ENCODE data around the gene CASP10.
"Not testable (repeated sequence)": the region's sequence is repeated elsewhere in the genome, so short reads cannot be mapped to it uniquely, and the experiment has no call there.

The CASP10 gene

DNA sequence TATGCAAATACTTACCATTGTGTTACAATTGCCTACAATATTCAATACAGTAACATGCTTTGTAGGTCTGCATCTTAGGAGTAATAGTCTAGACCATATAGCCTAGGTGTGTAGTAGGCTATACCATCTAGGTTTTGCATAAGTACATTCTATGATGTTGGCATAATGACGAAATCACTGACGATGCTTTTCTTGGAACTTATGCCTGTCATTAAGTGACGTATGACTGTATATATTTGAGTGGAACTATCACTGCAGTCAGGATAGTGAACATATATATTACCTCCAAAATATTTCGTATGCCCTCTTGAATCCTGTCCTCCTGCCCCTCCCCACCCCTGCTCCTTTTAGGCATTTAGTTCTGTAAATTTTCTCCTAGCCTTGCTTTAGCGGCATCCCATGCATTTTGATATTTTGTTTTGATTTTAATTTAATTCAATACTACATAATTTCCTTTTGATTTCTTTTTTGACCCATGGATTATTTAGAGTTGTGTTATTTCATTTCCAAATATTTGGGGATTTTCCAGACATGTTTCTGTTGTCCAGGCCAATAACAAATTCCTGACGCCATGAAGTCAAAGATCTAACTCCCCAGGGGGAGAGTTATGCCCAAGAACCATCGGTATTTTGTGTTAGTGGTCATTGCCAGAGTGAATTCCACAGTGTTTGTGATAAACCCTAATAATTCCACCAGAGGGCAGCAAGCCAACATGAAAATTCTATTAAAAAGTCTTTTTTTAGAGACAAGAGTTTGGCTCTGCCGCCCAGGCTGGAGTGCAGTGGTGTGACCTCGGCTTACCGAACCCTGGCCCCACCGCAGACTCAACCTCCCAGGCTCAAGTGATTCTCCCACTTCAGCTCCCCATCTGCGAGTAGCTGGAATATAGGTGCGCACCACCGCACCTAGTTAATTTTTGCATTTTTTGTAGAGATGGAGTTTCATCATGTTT is 53.2 kb downstream of the CASP10 start:
- peak; percentile 86 for DNase-seq

DNA sequence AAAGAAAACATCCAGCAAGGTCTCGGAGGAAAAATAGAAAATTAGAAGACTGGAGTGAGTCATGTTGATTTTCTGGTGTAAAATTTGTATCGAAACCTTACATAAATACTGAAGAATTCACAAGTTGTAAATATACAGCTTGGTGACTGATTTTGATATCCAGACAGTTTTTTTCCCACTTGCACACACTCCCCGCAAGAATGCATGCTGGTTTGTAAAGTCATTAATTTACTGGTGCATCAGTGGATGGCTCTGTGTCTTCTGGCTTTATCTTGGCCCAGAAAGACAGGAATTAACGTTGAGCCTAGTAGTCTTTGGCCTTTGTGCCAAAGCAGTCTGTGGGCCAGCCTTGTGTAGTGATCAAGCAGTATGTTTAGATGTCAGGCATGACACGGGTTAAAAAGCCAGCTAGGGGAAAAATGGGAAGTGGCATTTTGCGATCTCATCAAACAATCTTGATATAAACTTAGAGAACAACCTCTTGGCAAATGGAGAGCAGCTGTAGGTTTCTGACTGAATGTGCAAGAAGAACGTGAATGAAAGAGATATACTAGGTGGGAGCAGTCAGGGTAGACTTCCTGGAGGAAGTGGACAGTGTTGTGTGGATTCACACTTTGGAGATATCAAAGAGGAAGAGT is 54.7 kb downstream of the CASP10 start:
- no peak for DNase-seq

DNA sequence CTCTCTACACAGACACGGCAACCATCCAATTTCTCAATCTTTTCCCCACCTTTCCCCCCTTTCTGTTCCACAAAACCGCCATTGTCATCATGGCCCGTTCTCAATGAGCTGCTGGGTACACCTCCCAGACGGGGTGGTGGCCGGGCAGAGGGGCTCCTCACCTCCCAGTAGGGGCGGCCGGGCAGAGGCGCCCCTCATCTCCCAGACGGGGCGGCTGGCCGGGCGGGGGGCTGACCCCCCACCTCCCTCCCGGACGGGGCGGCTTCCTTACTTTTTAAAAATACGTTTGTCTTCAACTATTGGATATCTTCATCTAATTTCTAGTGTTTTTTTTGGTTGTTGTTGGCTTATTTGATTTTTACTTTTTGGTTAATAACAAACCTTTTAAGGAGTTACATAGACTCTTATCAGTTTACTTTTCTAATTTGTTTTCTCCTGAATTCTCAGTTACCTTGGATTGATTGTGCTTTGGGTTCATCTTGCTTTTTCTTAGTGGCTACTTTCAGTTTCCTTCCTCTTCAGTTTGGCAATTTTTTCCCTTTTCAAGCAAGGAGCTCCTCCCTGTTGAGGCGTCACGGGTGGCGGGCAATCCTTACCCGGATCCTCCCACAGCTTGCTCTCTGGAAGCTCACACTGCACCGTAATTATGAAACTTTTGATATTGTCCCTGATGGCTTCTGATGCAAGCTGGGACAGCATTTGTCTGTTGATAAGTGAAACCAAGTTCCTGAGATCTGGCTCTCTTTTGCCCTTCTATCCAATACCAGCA is 56.4 kb downstream of the CASP10 start:
- DNase-seq: not testable (repeated sequence)

DNA sequence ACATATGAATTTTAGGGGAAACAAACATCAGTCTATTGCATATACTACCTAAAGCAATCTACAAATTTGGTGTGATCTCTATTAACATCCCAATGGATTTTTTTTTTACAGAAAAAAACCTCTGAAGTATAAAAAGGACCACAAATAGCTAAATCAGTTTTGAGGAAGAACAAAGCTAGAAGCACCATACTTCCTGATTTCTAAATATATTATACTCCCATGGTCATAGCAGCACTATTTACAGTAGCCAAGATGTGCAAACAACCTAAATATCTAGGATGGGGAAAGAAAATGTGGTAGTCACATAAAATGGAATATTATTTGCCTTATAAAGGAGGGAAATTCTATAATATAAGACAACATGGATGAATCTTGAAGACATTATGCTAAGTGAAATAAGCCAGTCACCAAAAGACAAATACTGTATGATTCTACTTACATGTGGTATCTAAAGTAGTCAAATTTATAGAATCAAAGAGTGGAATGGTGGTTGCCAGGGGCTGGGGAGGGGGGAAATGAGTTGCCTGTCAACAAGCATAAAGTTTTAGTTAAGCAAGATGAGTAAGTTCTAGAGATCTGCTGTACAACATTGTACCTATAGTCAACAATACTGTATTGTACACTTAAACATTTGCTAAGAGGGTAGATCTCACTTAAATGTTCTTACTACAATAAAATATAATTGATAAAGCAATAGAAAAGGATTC is 59.8 kb downstream of the CASP10 start:
- DNase-seq: no peak

DNA sequence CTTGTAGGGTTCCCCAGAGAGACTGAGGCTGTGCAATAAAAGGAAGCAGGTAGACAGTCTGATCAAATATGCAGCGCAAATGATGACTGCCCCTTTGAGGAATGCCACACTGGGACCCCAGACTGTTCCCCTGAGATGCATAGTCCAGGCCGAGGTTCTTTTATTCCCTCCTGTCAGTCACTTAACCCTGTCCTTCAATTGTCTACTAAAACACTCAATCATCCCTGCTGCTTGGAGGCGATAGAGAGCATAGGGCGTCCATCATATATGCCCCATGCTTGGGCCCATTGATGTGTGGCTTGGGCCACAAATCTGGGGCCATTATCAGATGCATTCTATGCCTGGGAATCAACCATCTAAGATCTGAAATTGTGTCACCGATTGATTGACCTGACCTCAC is 61.9 kb downstream of the CASP10 start:
- no peak for DNase-seq

- DNase-seq: no peak
Observed at GRCh38 chr2:201246280-201246679, 63.3 kb downstream of the CASP10 start.

DNA sequence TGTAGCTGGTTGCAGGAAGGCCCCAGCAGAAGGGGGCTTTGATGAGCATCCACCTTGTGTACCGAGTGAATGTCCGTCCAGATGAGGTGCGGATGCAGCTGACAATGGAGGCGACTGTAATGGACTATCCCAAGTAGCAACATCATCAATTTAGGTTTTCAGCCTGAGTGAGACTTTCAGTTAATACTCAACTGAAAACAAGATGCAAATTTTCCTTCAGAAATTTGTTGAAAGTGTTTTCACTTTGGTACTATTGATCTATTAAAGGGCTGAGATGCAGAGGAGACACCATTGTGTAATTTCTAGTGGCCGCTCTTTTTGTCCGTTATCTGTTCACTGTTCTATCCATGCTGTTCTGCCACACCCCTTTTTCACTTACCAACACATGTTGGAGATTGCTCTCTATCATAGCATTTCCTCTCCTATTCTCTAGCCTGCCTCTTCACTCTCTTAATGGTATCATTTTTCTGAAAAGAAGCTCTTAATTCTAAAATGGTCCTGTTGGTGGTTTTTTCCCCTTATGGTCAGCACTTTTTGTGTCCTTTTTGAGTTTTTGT is 65.4 kb downstream of the CASP10 start:
- no peak for DNase-seq

GRCh38 chr2:201249889-201250288 is 66.9 kb downstream of the CASP10 start:
- DNase-seq: no peak

DNA sequence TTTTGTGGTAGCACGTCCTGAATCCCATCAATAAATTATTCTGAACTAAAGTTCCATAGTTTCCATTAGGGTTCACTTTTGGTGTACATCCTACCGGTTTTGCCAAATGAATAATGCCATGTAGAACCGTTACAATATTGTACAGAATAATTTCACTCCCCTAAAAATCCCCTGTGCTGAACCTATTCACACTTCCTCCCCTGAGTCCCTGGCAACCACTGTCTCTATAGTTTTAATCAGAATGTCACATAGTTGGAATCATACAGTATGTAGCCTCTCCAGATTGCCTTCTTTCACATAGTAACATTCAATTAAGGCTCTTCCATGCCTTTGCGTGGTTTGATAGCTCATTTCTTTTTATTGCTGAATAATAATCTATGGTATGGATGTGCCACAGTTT is 67.8 kb downstream of the CASP10 start:
- DNase-seq: no peak

GRCh38 chr2:201254081-201254730 is 71.3 kb downstream of the CASP10 start:
- peak; percentile 52 for DNase-seq

GRCh38 chr2:201255408-201256033 is 72.6 kb downstream of the CASP10 start:
- no peak for DNase-seq

- DNase-seq: no peak
Observed at GRCh38 chr2:201256082-201256481, 73.1 kb downstream of the CASP10 start.

DNA sequence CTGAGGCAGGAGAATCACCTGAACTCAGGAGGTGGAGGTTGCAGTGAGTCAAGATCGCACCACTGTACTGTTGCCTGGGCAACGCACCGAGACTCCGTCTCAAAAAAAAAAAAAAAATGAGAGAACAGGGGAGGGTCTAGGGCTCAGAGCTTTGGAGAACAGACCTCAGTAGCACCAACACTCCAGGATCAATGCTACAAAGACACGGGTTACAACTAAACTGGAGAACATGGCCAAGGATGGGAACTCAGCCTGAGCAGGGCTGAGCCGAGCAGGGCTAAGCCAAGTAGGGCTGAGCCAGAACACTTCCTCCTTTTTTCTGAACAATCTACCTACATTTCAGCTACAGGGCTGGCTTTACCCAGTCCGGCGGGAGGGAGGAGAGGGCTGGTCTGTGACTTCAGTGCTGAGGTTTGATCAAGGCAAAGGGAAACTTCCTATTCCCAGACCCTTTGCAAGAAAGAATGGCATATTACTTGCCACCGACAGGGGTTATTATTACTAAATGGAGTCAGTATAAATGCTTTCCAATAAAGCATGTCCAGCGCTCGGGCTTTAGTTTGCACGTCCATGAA is 74.5 kb downstream of the CASP10 start:
- peak; percentile 76 for DNase-seq

DNA sequence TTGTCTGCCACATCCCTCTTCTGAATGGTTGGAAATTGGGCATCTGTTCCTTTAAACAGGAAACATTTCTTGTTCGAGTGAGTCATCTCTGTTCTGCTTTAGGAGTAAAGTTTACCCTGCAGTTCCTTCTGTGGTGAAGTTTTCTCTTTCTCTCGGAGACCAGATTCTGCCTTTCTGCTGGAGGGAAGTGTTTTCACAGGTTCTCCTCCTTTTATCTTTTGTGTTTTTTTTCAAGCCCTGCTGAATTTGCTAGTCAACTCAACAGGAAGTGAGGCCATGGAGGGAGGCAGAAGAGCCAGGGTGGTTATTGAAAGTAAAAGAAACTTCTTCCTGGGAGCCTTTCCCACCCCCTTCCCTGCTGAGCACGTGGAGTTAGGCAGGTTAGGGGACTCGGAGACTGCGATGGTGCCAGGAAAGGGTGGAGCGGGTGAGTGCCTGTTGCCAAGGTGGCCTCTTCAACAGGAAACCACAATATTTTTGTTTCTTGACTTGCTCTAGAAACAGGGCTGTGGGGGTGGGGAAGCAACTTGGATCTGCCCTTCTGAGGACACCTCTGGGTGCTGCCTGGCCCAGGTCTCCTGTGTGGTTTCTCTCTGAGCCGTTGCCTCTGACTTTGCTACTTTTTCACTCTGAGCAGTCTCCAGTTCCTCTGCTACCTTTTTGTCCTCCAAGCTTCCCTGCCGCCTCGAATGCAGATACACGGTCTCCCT is 75.2 kb downstream of the CASP10 start:
- peak; percentile 97 for DNase-seq

DNA sequence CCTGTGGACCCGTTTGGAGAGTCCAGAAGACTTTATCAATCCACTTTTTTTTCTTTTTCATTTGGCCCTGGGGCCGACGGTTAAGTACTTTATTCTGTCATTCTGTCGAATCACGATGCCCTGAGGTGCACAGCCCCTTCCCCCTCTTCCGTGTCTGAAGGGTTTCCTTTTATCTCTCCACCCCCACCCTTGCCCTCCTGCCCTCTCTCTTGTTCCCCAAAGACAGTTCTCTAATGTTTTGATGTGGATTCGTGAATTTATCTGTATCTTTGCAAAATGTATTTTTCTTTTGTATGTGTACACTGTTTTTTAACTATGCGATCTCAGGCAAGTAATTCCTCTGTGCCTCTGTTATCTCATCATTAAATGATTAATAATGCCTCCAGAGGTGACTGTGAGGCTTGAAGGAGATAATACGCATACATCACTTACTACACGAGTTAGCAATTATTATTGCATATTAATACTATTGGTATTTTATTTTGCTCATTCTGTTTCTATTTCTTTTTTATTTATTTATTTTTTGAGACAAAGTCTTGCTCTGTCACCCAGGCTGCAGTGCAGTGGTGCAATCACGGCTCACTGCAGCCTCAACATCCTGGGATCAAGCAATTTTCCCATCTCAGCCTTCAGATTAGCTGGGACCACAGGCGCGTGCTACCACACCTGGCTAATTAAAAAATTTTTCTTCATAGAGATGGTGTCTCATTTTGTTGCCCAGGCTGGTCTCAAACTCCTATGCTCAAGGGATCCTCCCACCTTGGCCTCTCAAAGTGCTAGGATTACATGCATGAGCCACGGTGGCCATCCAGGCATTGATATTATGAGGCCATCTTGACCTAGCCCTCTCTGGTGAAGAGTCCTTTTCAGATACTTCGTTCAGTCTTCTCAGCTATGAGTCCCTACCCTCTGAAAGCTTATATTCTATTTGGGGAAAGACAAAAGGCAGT is 76.0 kb downstream of the CASP10 start:
- peak; percentile 18 for DNase-seq

GRCh38 chr2:201260302-201260800 is 77.4 kb downstream of the CASP10 start, which contains the start of gene CASP8:
Gene CASP8, plus strand, starts transcription at chr2:201260536. Its CDS starts 5,951 bp downstream, at chr2:201266487.
- peak; percentile 86 for DNase-seq

GRCh38 chr2:201261471-201261870 is 78.5 kb downstream of the CASP10 start:
- peak; percentile 74 for DNase-seq

GRCh38 chr2:201261906-201262305 is 79.0 kb downstream of the CASP10 start:
- peak; percentile 48 for DNase-seq

- DNase-seq: peak; percentile 43
Observed at GRCh38 chr2:201262718-201263117, 79.8 kb downstream of the CASP10 start.

Measured in CD4-positive, alpha-beta T cell treated with Interleukin-10 for 1 hour (primary cell).